ENCODE data around the gene EGR4.

The EGR4 gene

GRCh38 chr2:73293534-73294171, at the start of gene EGR4:
Gene EGR4, minus strand, starts transcription at chr2:73293548. Its CDS starts 231 bp downstream, at chr2:73293317.
- DNase-seq (ENCODE audit: low read depth in 2 of 2) = peak; percentile 76 to 81

- DNase-seq (ENCODE audit: low read depth in 2 of 2) = no peak
These were observed 47.7 kb upstream of the EGR4 start for GRCh38 chr2:73341039-73341438.

- DNase-seq (ENCODE audit: low read depth in 2 of 2) = no peak
These were observed 45.9 kb upstream of the EGR4 start for GRCh38 chr2:73339201-73339600.

DNA sequence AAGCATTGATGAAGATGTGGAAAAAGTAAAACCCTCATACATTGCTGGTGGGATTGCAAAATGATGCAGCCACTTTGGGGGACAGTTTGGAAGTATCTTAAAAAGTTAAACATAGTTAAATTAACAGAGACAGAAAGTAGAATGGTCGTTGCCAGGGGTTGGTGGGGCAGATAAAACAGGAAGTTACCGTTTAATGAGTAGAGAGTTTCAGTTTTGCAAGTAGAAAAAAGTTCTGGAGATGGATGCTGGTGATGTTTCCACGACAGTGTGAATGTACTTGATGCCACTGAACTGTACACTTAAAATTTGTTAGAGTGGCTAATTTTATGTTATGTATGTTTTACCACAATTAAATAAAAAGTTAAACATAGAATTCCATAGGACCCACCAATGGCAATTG, 44.5 kb upstream of the EGR4 start:
- DNase-seq (ENCODE audit: low read depth in 2 of 2) = no peak

- DNase-seq (ENCODE audit: low read depth in 2 of 2) = no peak
These were observed 41.3 kb upstream of the EGR4 start for GRCh38 chr2:73334620-73335019.

DNA sequence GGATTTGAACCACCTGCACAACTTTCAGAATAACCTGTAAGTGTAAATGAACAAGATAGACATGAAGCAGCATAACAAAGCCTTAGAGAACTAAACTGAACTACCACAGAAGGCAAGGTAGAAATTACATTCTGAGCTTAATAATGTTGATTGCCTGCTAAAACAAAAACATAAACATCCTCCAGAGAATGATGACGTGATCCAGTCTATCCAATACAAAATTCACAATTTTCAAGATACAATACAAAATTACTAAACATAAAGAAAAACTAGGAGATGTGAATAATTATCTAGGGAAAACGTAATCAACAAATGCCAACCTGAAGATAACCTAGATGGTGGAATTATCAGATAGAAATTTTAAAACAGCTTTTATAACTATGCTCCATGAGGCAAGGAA, 40.7 kb upstream of the EGR4 start:
- no peak for DNase-seq (ENCODE audit: low read depth in 2 of 2)

- DNase-seq (ENCODE audit: low read depth in 2 of 2) = no peak
These were observed 40.2 kb upstream of the EGR4 start for GRCh38 chr2:73333564-73333963.

DNA sequence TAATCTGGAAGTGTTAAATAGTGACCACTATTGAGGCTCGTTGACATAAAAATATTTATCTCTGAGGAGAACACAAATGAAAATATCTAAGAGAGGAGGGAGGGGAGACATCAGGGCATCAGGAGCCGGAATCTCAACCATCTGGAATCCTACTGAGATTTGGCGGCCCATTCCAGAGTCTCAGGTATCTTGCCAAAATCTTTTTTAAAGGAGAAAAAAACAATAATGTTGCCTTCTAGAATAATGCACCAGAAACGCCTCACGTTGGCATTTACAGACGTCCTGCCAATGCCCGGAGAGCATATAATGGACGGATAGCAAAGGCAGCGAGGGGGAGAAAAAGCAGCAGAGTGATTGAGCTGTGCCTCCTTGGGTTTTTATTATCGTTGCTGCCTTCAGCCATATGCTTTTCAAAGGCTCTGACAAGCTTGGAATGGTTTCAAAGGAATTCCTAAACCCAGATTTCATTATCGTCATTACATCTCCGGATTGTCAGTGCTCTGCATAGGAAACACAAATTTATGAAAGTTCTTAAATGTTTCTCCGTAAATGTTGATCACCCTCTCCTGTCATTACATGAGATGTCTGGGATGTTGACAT, 30.9 kb upstream of the EGR4 start:
- no peak for DNase-seq (ENCODE audit: low read depth in 2 of 2)

DNA sequence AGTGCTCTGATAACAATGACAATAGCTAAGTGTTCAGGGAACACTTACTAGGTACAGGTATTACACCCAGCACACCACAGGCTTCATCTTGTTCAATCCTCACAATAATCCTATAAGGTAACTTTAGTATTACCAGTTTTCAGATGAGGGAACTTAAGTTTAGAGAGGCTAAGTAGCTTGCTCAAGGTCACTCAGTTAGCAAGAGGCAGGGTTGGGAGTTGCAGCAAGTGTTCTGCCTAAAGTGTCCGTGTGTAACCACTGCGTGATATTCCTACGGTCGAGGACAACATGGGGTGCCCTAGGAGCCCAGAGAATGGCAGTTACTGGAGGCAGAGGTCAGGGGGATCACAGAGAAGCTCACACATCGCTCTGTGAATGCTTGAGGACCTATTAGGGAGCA, 30.2 kb upstream of the EGR4 start:
- no peak for DNase-seq (ENCODE audit: low read depth in 2 of 2)

DNA sequence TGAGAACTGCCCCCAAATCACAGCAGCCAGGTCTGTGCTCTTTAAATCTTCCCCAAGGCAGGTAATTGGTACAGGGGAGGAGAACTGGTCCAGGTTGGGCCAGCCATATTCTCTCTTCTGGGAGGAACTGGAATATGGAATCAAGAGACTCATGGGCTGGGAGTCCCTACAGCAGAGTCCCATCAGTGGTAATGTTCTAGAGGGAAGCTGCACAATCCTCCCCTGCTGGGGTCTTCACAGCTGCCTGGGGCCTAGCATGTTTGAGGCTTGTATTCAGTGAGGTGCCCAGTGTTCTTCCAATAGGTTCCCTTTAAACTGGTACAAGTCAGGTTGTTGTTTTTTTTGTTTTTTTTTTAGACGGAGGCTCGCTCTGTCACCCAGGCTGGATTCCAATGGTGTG, 21.1 kb upstream of the EGR4 start:
- DNase-seq (ENCODE audit: low read depth in 2 of 2) = no peak

DNA sequence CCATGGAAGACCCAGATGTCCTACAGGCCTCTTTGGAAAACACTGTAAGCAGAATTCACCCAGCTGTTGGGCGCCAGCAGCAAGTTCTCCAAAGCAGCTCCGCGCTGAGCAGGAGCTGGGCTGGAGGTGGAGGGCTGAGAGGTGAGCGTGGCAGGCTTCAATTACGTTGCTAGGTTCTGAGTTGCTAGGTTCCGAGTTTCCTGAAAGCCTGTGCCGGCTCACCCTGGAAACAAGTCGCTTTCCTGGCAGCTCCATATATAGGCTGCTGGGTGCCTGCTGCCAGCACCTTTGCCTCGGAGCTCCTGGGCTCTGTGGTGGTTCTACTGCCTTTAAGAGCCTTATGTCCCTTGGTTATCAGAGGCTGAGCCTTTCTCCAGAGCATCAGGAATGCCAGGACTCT, 14.4 kb upstream of the EGR4 start:
- DNase-seq (ENCODE audit: low read depth in 2 of 2) = no peak

- no peak for DNase-seq (ENCODE audit: low read depth in 2 of 2)
These were observed 8.3 kb upstream of the EGR4 start for GRCh38 chr2:73301636-73302035.

DNA sequence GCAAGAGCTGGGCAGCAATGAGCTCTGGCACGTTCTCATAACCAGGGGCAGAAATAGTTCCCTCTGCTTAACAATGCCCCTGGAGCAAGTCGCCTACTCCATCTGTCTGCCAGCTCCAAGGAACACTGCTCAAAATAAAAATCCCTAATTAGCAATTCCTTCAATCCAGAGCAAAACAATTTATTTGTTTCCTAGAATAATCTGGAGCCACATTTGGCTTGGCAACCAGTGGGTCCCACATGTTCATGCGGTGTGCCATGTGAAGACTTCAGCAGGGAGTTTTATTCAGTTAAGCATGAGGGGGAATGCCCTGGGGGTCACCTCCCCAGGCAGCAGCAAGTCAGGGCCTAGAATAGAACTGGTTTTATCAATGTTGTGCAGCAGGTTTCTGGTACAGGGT, 7.6 kb upstream of the EGR4 start:
- DNase-seq (ENCODE audit: low read depth in 2 of 2) = no peak

DNA sequence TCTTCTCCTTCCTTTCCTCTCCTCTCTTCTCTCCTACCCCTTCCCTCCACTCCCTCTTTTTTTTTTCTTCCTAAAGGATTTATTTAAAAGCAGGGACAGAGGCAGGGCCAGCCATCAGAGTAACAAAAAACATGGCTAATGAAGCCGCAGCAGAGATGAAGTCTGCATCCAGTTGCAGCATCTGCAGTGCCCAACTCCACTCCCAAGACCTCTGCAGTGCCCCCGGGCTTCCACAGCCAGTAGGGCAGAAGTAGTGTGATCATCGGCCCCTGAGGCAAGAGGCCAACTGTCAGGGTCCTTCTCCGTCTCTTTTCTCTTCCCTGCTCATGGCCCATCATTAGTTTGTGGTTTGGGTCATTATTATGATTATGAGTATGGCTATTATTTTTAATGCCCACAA, 4.2 kb upstream of the EGR4 start:
- DNase-seq (ENCODE audit: low read depth in 2 of 2) = no peak

DNA sequence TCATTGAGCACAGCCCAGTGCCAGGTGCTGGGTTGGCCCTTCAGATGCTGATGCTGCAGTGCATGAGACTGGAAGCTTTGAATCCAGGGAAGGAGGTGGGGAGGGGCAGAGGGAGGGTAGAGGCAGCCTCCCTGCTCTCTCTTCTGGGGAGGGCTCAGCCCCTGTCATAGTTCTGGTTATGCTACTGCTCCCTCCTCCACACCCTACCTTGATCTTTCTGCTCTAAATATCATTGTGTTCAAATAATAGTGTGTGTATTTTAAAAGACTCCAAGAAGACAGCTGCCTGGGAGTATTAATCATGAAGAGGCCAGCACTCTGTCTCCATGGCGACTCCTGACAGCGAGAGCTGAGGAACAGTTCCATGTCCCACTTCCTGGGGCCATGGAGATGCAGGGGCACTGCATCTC, 3.8 kb upstream of the EGR4 start:
- no peak for DNase-seq (ENCODE audit: low read depth in 2 of 2)

DNA sequence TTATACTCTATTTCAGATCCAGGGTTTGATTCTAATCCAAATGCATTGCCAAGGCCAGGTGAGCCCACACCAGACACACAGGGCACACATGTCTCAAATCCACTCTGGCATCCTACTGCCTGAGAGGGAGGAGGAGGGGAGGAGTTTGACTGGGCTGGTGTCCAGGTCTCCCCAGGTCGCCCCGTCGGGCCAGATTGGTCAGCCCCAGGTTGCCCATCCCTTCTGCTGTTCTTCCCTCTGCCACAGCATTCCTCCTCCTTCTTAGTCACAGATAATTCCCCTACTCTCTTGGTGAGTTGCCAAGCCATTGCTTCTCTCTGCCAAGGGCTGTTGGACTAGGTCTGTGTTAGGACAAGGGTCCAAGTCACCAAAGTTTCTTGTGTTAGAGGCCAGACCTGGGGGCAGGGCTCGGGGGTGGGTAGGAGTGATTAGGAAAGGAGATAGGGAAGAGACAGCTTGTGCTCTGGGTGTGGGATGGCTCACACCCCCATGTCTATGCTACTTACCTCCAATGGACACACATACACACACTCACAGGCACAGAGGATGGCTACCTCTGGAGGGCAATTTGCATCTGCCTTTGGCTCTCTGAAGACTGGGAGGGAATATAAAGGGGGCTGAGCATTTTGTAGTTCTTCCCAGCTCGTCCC, 2.5 kb upstream of the EGR4 start:
- no peak for DNase-seq (ENCODE audit: low read depth in 2 of 2)

DNA sequence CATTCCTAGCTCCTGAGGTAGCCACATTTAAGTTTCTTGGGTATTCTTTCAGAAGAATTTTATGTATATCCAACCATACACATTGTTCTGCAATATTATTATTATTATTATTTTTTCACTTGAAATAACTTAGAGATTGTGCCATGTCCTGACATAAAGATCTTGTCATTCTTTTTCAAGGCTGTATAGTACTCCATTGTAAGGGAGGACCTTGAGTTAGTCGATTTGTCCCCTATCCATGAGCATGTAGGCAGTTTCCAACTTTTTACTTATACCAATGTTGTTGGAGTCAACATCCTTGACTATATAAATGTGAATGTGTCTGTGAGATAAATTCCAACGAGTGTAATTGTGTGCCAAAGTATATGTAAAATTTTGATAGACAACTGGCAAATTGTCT, 891 bp upstream of the EGR4 start:
- no peak for DNase-seq (ENCODE audit: low read depth in 2 of 2)

GRCh38 chr2:73292906-73293533, 328 bp downstream of the EGR4 start:
- no peak for DNase-seq (ENCODE audit: low read depth in 2 of 2)

- no peak for DNase-seq (ENCODE audit: low read depth in 2 of 2)
These were observed 937 bp downstream of the EGR4 start for GRCh38 chr2:73292316-73292905.

DNA sequence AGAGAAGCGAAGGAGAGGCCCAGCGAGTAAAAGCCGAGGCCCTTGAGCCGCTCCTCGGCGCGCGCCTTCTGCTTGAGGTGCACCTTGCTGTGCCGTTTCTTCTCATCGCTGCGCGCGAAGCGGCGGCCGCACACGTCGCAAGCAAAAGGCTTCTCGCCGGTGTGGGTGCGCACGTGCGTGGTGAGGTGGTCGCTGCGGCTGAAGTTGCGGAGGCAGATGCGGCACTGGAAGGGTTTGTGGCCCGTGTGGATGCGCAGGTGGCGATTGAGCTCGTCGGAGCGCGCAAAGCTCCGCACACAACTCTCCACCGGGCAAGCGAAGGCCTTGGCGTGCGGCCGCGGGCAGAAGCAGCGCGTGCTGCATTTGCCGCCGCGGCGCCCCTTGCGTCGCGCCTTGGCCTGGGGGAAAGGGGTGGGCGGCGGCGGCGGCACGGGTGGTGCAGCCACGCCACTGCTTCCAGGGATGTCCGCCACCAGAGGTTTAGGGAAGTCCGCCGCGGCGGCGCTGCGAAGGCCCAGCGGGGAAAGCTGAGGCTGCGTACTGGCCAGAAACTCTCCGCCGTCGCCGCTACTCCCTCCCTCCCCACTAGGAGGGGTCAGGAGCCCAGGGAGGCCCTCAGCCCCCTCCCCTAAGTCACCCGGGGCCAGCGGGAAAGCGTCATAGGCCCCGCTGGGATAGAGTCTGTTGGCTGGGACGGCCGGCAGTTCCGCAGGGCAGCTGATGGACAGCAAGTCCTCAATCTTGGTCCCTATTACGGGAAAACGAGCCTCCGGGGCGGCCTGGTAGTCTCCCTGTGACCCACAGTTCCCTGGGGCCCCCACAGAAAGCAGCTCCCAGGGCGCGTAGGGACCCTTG, 1.7 kb downstream of the EGR4 start:
- DNase-seq (ENCODE audit: low read depth in 2 of 2) = no peak

DNA sequence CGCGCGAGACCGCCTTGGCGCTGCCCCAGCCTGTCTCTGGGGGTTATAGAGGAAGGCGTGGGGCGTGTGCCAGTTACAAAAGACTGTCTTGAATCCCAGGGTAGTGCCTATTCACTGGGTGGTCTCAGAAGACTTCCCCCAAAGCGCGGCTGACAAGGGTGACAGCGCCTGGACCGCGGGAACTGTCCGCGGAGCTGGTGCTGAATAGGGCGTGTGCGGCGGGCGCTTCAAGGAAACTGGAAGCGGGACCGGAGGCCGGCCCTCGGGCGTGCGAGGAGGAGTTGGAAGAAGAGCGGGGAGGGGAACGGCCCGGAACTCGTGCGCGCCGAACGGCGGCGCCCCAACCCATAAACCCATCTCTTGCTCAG, 2.3 kb downstream of the EGR4 start:
- peak in 1 of 2 donors; percentile 35 for DNase-seq (ENCODE audit: low read depth in 2 of 2)
